ENCODE measurements around the gene ATXN8OS.

DNA sequence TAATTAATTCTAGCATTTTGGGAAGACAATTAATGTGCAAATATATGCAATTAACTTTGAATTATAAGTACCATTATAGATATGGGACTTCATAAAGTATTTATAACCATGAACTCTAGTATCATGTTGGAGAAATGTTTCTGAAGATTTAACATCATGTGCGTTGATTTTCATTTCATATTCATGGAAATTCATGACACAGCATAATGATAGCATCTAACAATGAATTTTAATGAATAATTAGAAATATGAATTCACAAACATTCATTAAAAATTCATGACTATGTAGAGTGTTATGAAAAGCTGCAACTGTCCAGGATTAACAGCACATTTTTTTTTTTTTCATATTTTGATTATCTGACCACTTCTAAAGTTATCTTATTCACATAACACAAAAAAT, 70.7 kb downstream of the ATXN8OS start:
- TF ChIP-seq, protein P1, sequence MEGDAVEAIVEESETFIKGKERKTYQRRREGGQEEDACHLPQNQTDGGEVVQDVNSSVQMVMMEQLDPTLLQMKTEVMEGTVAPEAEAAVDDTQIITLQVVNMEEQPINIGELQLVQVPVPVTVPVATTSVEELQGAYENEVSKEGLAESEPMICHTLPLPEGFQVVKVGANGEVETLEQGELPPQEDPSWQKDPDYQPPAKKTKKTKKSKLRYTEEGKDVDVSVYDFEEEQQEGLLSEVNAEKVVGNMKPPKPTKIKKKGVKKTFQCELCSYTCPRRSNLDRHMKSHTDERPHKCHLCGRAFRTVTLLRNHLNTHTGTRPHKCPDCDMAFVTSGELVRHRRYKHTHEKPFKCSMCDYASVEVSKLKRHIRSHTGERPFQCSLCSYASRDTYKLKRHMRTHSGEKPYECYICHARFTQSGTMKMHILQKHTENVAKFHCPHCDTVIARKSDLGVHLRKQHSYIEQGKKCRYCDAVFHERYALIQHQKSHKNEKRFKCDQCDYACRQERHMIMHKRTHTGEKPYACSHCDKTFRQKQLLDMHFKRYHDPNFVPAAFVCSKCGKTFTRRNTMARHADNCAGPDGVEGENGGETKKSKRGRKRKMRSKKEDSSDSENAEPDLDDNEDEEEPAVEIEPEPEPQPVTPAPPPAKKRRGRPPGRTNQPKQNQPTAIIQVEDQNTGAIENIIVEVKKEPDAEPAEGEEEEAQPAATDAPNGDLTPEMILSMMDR (IDR thresholded peaks at IDR 0.05), result no peak
- no peak for TF ChIP-seq EZH2 (IDR thresholded peaks at IDR 0.05; ENCODE audit: borderline replicate concordance, insufficient read depth, low read depth, low read length, poor library complexity, severe bottlenecking)

Measured in B cell (primary cell).